Adipocyte (in vitro differentiated cells): Measurements from ENCODE around the gene ADGRB2.
"Not testable (repeated sequence)": the region's sequence is repeated elsewhere in the genome, so short reads cannot be mapped to it uniquely, and the experiment has no call there.

Experiments used
- DNase-seq: peaks from one replicate; pipeline ENCODE4 v3.0.0-alpha.2; 2015; ENCODE audit warnings: low read depth
- H3K27me3 ChIP-seq: replicated peaks from 2 replicates; pipeline ENCODE4 v1.7.0; 2013; ENCODE audit warnings: mild to moderate bottlenecking, low read length, moderate library complexity; ENCODE audit not compliant: control insufficient read depth, insufficient read depth
- H3K36me3 ChIP-seq: 2 replicates; pipeline ENCODE4 v1.7.0; 2013; ENCODE audit warnings: low read length, mild to moderate bottlenecking, moderate library complexity; ENCODE audit not compliant: control insufficient read depth, insufficient read depth, severe bottlenecking
- H3K4me1 ChIP-seq: 2 replicates; pipeline ENCODE4 v1.7.0; 2013; ENCODE audit warnings: mild to moderate bottlenecking, low read length, moderate library complexity; ENCODE audit not compliant: control insufficient read depth, insufficient read depth
- H3K4me3 ChIP-seq: 2 replicates; pipeline ENCODE4 v1.7.0; 2013; ENCODE audit warnings: mild to moderate bottlenecking, low read length, moderate library complexity
- H3K9ac ChIP-seq: 2 replicates; pipeline ENCODE4 v1.7.0; 2013; ENCODE audit warnings: mild to moderate bottlenecking, low read length, moderate library complexity
- H3K9me3 ChIP-seq: 2 replicates; pipeline ENCODE4 v1.7.0; 2013; ENCODE audit warnings: mild to moderate bottlenecking, low read length, moderate library complexity; ENCODE audit not compliant: control insufficient read depth

ADGRB2 gene

GRCh38 chr1:31707711-31708110 is 56.4 kb downstream of the ADGRB2 start:
- Histone ChIP-seq H3K4me3 (no peak overlapping the region), H3K9me3 (no peaks in the 10 kb centered on the region), H3K36me3 (no peaks in the 10 kb centered on the region), H3K27me3 (no peaks in the 10 kb centered on the region), H3K4me1 (peaks cover 47% of the 10 kb centered on the region), H3K9ac (peak overlapping the region; percentile 7)
- peak; percentile 54 for DNase-seq

- H3K36me3 ChIP-seq, H3K9me3 ChIP-seq, H3K4me3 ChIP-seq, H3K27me3 ChIP-seq, H3K9ac ChIP-seq, DNase-seq: not testable (repeated sequence)
- H3K4me1 ChIP-seq, result peaks cover 48% of the 10 kb centered on the region
These were observed 57.0 kb downstream of the ADGRB2 start for GRCh38 chr1:31707059-31707600.

GRCh38 chr1:31706384-31707058 is 57.6 kb downstream of the ADGRB2 start:
- Histone ChIP-seq H3K9me3 (no peaks in the 10 kb centered on the region), H3K9ac (peak overlapping the region; percentile 90), H3K4me1 (peaks cover 48% of the 10 kb centered on the region), H3K27me3 (no peaks in the 10 kb centered on the region), H3K36me3 (no peaks in the 10 kb centered on the region), H3K4me3 (no peak overlapping the region)
- DNase-seq, result no peak

- Histone ChIP-seq H3K9ac (peak overlapping the region; percentile 90), H3K9me3 (no peaks in the 10 kb centered on the region), H3K4me1 (peaks cover 61% of the 10 kb centered on the region), H3K27me3 (no peaks in the 10 kb centered on the region), H3K4me3 (peak overlapping the region; percentile 92), H3K36me3 (peaks cover 5% of the 10 kb centered on the region)
- peak; percentile 54 for DNase-seq
These were observed 58.9 kb downstream of the ADGRB2 start for GRCh38 chr1:31705080-31705866.

- Histone ChIP-seq H3K9me3 (no peaks in the 10 kb centered on the region), H3K4me1 (peaks cover 69% of the 10 kb centered on the region), H3K27me3 (no peaks in the 10 kb centered on the region), H3K36me3 (peaks cover 13% of the 10 kb centered on the region), H3K9ac (peak overlapping the region; percentile 96), H3K4me3 (peak overlapping the region; percentile 92)
- peak; percentile 69 for DNase-seq
These were observed 59.7 kb downstream of the ADGRB2 start for GRCh38 chr1:31704271-31705079.

GRCh38 chr1:31703431-31704270 is 60.5 kb downstream of the ADGRB2 start, which contains the start of gene COL16A1:
TSS of gene COL16A1 (minus strand) at chr1:31704017. CDS start at chr1:31702193, 1,824 bp downstream.
- H3K9me3 ChIP-seq, result no peaks in the 10 kb centered on the region
- peaks cover 21% of the 10 kb centered on the region for H3K36me3 ChIP-seq
- no peaks in the 10 kb centered on the region for H3K27me3 ChIP-seq
- peak within 1 kb of the TSS; percentile 92 for H3K4me3 ChIP-seq
- DNase-seq, result peak; percentile 94
- peak within 1 kb of the TSS; percentile 96 for H3K9ac ChIP-seq
- H3K4me1 ChIP-seq, result peaks cover 74% of the 10 kb centered on the region

- Histone ChIP-seq H3K9me3 (no peaks in the 10 kb centered on the region), H3K27me3 (no peaks in the 10 kb centered on the region), H3K36me3 (peaks cover 28% of the 10 kb centered on the region), H3K4me3 (peak overlapping the region; percentile 92), H3K9ac (peak overlapping the region; percentile 96), H3K4me1 (peaks cover 70% of the 10 kb centered on the region)
- no peak for DNase-seq
These were observed 61.2 kb downstream of the ADGRB2 start for GRCh38 chr1:31702836-31703404.

- Histone ChIP-seq H3K27me3 (no peaks in the 10 kb centered on the region), H3K4me3 (peak overlapping the region; percentile 92), H3K9me3 (no peaks in the 10 kb centered on the region), H3K9ac (peak overlapping the region; percentile 96), H3K36me3 (peaks cover 45% of the 10 kb centered on the region), H3K4me1 (peaks cover 59% of the 10 kb centered on the region)
- peak; percentile 96 for DNase-seq
These were observed 62.9 kb downstream of the ADGRB2 start for GRCh38 chr1:31701091-31701736.

- Histone ChIP-seq H3K4me1 (peaks cover 56% of the 10 kb centered on the region), H3K27me3 (no peaks in the 10 kb centered on the region)
- DNase-seq, result no peak
These were observed 63.6 kb downstream of the ADGRB2 start for GRCh38 chr1:31700468-31701090.

More at GRCh38 chr1:31700468-31701090, 63.6 kb downstream of the ADGRB2 start:
- Histone ChIP-seq H3K9me3 (no peaks in the 10 kb centered on the region), H3K4me3 (peak overlapping the region; percentile 92), H3K9ac (peak overlapping the region; percentile 72), H3K36me3 (peaks cover 50% of the 10 kb centered on the region)
